Measurements from ENCODE around the gene EGFL6.
A peak's percentile ranks its signal among the peaks of the same experiment; 100 is the strongest.
"Not testable (repeated sequence)": the region's sequence is repeated elsewhere in the genome, so short reads cannot be mapped to it uniquely, and the experiment has no call there.

The EGFL6 gene

DNA sequence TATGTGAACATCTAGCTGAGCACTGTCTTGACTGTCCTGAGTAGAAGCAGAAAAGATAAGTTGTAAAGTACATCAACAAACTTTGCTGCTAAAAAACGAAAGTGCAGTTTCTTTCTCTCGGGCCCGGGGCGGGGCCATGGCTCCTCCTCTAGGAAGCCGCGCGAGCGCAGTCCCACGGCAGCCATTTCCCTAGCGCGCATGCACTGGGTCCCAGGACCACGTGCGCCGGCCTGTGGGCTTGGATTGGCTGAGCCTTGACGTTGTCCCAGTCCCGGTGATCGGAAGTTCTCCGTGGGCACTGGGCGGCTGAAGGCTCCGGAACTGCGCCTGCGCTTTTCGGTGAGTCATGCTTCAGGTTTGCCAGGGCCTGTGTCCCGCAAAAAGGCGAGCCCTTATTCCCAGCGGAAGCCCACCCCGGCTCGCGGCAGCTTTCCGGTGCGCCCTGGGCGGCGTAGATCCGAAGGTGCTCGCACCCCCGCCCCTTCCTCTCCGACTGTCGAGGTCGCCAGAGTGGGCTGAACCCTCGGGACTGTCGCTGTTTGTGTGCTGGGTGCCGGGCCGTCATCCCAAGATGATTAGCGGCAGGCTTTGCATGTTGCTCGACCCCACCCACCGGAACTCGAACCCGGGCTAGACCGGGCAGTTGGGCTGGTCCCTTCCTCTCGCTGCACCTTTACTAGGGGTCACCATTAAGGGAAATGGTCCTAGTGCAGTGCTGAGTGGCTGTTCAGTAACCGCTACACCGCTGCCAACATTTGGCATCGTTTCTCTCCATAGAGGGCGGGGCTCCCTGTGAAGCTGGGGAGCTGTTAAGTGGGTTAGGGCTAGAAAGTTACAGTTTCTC is 83.7 kb downstream of the EGFL6 start, which contains the start of gene TCEANC:
Gene TCEANC, plus strand, starts transcription at position 292 of the 844 bp plus-strand sequence. CDS start 9,368 bp downstream, outside the sequence.
- peak; percentile 87 to 95 for DNase-seq (ENCODE audit: low read depth in 2 of 2)

DNA sequence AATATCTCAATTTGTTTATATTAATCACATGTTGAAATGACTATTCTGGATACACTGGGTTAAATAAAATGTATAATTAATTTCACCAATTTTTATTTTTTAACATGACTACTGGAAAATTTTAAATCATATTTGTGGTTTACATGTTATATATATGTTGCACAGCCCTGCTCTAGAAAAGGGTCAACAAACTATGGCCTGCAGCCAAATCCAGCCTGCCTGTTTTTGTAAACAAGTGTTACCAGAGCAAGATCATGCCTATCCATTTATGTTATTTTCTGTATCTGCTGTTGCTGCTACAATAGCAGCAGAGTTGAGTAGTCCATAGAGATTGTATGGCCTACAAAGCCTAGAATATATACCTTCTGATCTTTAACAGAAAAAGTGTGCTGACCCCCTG is 84.7 kb downstream of the EGFL6 start:
- DNase-seq (ENCODE audit: low read depth in 2 of 2) = no peak

DNA sequence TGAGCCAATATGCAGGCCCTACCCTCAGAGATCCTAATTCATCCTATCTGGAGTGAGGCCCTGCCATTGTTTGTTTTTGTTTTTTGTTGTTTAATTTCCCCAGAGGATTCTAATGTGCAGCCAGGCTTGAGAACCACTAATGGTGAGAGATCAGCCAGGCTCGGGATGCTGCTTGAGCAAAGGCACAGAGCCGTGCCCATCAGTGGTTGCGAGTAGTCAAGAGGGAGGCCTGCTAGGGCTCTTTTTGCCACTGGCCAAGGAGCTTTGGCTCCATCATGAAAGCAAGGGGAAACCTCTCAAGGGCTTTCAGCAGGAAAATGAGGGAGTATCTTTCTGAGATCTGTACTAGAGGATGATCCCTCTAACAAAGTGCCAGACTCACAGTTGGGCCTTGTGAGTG is 86.3 kb downstream of the EGFL6 start:
- no peak for DNase-seq (ENCODE audit: low read depth in 2 of 2)

DNA sequence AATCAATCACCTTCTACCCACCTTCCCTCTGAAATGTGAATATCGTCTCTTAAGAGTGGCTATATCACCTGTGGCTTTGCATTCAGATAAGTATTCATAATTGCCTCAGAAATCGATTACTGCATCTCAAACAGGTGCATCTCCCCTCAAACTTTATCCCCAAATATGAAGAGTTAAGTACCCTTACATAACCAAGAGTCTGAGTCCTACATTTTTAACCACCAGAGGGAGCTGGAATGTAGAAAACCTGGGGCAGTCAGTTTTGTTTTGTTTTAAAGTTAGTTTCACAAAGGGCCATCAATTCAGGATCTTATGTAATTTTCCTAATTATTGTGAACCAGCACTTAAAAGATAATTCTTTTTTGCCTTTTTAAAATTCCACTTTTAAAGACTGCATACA is 89.2 kb downstream of the EGFL6 start:
- no peak for DNase-seq (ENCODE audit: low read depth in 2 of 2)

DNA sequence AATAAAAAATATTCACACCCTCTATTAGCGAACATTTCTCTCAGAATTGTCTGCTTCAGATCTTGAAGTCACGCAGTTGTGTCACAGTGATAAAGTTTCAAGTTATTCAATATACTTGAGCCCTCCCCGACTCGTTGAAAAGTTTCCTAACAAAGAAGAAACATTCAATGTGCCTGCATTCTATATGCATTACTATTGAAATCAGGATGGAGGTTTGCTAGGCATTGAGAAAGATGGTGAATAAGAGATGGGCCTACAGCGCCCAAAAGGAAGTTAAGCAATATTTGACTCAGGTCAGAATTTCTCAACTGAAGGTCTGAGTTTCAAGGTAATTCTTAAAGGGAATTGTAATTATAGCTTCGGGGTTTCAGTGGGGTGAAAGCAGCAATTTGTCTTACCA is 89.7 kb downstream of the EGFL6 start:
- no peak for DNase-seq (ENCODE audit: low read depth in 2 of 2)

DNA sequence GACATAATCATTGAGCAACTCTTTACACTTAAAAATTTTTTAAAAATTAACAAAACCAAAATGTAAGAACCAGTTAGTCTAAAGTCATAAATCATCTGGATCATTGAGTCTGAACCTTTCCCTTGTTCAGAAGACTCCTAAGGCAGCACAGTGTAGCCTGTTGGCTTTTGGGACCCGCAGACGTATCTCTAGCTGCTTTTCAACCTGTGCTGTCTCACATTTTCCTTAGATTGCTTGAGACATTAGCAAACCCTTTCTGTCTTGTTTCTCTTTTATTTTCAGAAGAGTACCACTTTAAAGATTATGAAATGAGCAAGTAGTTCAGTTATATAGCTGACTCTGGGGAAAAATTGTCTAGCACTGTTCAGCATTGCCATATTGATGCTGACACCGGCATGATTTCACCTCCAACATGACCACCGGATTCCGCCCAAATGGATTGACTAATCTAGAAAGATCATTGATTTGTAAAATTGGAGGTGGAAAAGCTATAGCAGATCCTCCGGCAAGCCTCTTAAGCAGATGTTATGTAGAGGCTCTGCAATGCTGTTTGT is 92.4 kb downstream of the EGFL6 start:
- DNase-seq (ENCODE audit: low read depth in 2 of 2) = no peak

DNA sequence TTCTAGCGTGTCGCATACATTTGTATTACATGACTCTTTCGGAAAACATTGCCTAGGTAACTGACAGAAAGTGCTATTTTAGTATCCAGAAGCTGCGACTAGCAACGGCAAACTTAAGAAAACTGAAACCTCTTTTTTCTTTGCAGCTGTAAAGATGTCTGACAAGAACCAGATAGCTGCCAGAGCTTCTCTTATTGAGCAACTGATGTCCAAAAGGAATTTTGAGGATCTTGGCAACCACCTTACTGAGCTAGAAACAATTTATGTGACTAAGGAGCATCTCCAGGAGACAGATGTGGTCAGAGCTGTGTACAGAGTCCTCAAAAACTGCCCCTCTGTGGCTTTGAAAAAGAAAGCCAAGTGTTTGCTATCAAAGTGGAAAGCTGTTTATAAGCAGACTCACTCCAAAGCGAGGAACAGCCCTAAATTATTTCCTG is 93.0 kb downstream of the EGFL6 start:
- DNase-seq (ENCODE audit: low read depth in 2 of 2) = no peak

DNA sequence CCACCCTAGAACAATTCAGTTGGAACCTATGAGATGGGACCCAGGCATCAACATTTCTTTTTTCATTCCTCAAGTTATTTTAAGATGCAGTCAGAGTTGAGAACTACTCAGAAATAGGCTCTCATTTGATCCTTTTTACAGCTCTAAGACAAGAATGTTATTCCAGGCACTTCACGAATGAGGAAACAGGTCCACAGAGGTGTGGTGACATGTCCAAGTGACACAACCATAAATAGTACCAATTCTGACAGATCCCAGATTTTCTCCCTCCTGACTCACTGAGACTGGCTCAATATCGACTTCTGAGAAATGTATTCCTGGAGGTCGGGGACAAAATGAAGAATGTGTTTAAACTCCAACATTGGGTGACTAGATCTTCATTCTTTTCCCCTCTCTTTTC is 94.6 kb downstream of the EGFL6 start:
- DNase-seq (ENCODE audit: low read depth in 2 of 2) = no peak

DNA sequence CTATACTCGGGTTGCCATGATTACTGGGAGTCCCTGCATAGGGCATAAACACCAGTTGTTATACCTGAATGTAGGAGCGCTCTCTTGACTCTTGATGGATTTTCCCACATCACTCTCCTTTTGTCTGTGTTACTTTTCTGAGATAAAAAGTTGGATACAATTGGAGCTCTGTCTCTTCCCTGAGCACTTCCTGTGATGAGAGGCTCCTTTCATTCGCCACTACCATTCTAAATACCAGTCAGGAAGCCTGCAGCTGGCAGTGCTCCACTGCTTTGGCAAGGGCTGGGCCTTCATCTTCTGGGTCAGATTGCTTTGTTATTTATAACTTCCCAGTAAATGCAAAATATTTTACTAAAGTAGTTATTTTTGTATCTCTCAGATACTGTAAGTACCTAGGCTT is 97.4 kb downstream of the EGFL6 start:
- DNase-seq (ENCODE audit: low read depth in 2 of 2) = no peak

DNA sequence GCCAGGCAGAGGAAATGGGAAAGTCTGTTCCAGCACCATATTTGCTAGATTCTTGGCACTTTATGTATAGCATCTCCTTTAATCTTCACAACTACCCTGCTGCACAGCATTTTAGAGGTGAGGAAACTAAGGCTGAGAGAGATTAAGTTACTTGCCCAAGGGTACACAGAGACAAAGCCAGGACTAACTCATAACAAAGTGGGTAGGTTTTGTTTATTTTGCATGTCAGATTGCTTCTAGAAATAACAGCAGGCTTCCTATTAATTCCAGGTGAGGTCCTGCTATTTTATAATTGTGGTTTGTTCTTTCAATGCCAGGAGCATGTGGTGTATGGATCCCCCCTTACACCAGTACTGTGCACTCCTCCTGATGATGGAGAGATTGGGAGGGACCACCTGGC is 98.5 kb downstream of the EGFL6 start:
- DNase-seq (ENCODE audit: low read depth in 2 of 2) = no peak

DNA sequence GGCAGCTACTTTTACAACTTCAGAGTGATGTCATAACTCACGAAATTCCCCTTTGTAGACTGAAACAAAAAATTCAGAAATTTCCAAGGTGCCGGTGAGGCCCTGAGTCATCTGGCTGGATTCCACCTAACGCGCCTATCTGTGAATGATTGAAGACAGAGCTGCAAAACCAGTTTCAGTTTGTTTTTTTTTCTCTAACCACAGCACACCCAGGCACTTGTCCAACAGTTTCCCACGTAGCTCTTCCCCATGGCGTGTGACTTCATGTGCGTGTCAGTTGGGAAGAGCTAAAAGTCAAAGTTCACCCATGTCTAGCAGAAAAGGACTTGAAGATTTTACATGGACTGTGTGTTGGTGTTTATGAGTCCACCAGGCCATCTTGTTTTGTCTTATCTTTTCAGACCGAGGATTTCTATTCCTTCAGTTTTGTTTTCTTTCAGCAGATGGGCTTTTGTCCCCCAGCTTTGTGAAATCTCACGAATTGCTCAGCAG is 99.9 kb downstream of the EGFL6 start:
- peak; percentile 17 to 23 for DNase-seq (ENCODE audit: low read depth in 2 of 2)

DNA sequence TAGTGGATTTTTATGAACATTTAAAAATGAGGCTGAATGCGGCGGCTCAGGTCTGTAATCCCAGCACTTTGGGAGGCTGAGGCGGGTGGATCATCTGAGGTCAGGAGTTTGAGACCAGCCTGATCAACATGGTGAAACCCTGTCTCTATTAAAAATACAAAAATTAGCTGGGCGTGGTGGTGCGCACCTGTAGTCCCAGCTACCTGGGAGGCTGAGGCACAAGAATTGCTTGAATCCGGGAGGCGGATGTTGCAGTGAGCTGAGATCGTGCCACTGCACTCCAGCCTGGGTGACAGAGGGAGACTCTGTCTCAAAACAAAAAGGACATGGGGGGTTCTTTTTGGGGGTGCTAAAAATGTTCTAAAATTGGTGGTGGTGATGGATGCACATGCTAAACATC is 100.4 kb downstream of the EGFL6 start:
- not testable (repeated sequence) for DNase-seq (ENCODE audit: low read depth in 2 of 2)

DNA sequence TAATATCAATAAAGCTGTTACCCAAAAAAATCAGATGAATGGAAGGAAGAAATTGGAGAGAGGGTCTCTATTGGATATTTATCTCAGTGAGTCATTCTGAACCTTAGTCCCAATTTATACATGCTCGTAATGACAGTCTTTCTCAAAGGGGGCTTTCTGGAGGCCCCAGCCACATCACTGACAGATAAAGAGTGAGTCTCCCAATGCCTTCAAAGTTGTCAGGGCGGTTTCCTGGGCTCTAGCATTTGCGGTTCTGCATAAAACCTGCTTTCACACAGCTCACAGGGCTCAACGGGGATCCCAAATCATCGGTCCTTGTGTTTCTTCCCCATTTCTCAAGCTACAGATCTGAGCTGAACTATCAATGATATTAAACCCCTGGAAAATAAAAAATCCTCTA is 100.8 kb downstream of the EGFL6 start:
- DNase-seq (ENCODE audit: low read depth in 2 of 2) = no peak

DNA sequence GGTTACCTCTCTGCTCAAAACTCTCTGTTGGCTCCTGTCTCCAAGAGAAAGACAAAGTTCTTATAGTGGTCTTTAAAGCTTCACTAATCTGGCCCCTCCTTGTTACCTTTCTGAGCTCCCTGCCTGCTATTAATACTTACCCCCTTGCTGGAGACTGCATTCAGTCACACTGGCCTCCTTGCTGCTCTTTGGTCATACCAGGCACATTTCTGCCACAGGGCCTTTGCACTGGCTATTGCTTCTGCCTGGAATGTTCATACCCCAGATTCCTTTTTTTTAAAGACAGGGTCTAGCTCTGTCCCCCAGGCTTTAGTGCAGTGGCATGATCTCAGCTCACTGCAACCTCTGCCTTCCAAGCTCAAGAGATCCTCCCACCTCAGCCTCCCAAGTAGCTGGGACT is 103.6 kb downstream of the EGFL6 start:
- no peak for DNase-seq (ENCODE audit: low read depth in 2 of 2)

DNA sequence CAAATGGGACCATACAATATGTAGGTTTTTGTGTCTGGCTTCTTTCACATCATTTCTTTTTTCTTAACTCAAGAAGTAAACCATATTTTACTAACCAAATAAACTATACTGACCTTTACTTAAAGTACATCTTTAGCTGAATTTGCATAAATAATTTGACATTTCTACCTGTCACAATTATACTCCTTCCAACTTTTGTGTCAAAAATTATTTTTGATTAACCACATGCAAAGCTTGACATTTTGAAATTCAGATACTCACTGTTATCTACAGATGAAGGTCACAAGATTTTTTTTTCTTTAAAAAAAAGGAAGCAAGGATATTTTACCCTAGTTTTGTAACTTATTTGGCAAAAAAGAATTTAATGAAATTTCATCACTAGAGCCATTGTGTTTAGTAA is 107.5 kb downstream of the EGFL6 start:
- DNase-seq (ENCODE audit: low read depth in 2 of 2) = no peak

DNA sequence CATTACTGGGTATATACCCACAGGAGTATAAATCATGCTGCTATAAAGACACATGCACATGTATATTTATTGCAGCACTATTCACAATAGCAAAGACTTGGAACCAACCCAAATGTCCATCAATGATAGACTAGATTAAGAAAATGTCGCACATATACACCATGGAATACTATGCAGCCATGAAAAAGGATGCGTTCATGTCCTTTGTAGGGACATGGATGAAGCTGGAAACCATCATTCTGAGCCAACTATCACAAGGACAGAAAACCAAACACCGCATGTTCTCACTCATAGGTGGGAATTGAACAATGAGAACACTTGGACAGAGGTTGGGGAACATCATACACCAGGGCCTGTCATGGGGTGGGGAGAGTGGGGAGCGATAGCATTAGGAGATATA is 110.3 kb downstream of the EGFL6 start:
- DNase-seq (ENCODE audit: low read depth in 2 of 2) = not testable (repeated sequence)

DNA sequence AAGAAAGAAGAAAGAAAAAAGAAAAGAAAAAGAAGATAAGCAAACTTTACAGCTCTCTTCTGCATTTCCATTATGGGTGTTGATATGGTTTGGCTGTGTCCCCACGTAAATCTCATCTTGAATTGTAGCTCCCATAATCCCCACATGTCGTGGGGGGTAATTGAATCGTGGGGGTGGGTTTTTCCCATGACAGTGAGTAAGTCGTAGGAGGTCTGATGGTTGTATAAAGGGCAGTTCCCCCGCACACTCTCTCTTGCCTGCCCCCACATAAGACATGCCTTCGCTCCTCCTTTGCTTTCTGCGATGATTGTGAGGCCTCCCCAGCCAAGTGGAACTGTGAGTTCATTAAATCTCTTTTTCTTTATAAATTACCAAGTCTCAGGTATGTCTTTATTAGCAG is 112.2 kb downstream of the EGFL6 start:
- DNase-seq (ENCODE audit: low read depth in 2 of 2) = no peak
